Glomerular endothelial cell (primary cell): ENCODE measurements around the gene ABHD2. TPM values are rescaled to one million over a fixed set of nuclear protein-coding genes. Genes with fewer than 3 reads are reported as not detected.

Experiments used
- DNase-seq: peaks from one replicate; pipeline ENCODE4 v3.0.0-alpha.2; 2011; ENCODE audit warnings: low read depth, low spot score; ENCODE audit errors: extremely low read depth
- total RNA-seq: library from RNA; depleted of rRNA; stranded (reverse); fragments of >200 nt; gene quantifications from 2 replicates; pipeline ENCODE4 v1.2.3, GENCODE V29; 2015

ABHD2 gene
- total RNA-seq, 1 donor from 2014 or later: 47.3 TPM

GRCh38 chr15:89096664-89097063 is 8.4 kb downstream of the ABHD2 start:
- DNase-seq: no peak

- DNase-seq: no peak
These were observed 9.1 kb downstream of the ABHD2 start for GRCh38 chr15:89097313-89097712.

GRCh38 chr15:89098281-89098680 is 10.0 kb downstream of the ABHD2 start:
- DNase-seq: no peak

GRCh38 chr15:89099968-89100367 is 11.7 kb downstream of the ABHD2 start:
- no peak for DNase-seq

- peak; percentile 78 for DNase-seq
These were observed 13.3 kb downstream of the ABHD2 start for GRCh38 chr15:89101302-89102193.

- no peak for DNase-seq
These were observed 15.4 kb downstream of the ABHD2 start for GRCh38 chr15:89103481-89104171.

- no peak for DNase-seq
These were observed 15.9 kb downstream of the ABHD2 start for GRCh38 chr15:89104172-89104564.

GRCh38 chr15:89105147-89105546 is 16.9 kb downstream of the ABHD2 start:
- peak; percentile 77 for DNase-seq

GRCh38 chr15:89106200-89106599 is 17.9 kb downstream of the ABHD2 start:
- DNase-seq: no peak

GRCh38 chr15:89107984-89108383 is 19.7 kb downstream of the ABHD2 start:
- DNase-seq: no peak

GRCh38 chr15:89108835-89109234 is 20.6 kb downstream of the ABHD2 start:
- DNase-seq: no peak

GRCh38 chr15:89109238-89109637 is 21.0 kb downstream of the ABHD2 start:
- no peak for DNase-seq

GRCh38 chr15:89110060-89110459 is 21.8 kb downstream of the ABHD2 start:
- DNase-seq: no peak

- no peak for DNase-seq
These were observed 23.1 kb downstream of the ABHD2 start for GRCh38 chr15:89111352-89111751.

GRCh38 chr15:89111961-89112340 is 23.7 kb downstream of the ABHD2 start:
- DNase-seq: no peak

- DNase-seq: no peak
These were observed 24.2 kb downstream of the ABHD2 start for GRCh38 chr15:89112341-89112971.

GRCh38 chr15:89113296-89114024 is 25.2 kb downstream of the ABHD2 start:
- no peak for DNase-seq

GRCh38 chr15:89114990-89115389 is 26.7 kb downstream of the ABHD2 start:
- no peak for DNase-seq

GRCh38 chr15:89115547-89115946 is 27.3 kb downstream of the ABHD2 start:
- no peak for DNase-seq

- DNase-seq: no peak
These were observed 28.1 kb downstream of the ABHD2 start for GRCh38 chr15:89116404-89116803.

- DNase-seq: no peak
These were observed 29.5 kb downstream of the ABHD2 start for GRCh38 chr15:89117790-89118189.
